GM21717 (cell line): ENCODE data around the gene NGEF.
"Not testable (repeated sequence)": the region's sequence is repeated elsewhere in the genome, so short reads cannot be mapped to it uniquely, and the experiment has no call there.

Experiments used
- ATAC-seq: cut with Tn5 transposase; IDR thresholded peaks from one replicate; pipeline ENCODE4 v1.9.1; 2021; ENCODE audit warnings: mild to moderate bottlenecking, moderate library complexity; ENCODE audit not compliant: unreplicated experiment

Gene NGEF

GRCh38 chr2:232930059-232930400, 83.0 kb downstream of the NGEF start:
- no peak for ATAC-seq

DNA sequence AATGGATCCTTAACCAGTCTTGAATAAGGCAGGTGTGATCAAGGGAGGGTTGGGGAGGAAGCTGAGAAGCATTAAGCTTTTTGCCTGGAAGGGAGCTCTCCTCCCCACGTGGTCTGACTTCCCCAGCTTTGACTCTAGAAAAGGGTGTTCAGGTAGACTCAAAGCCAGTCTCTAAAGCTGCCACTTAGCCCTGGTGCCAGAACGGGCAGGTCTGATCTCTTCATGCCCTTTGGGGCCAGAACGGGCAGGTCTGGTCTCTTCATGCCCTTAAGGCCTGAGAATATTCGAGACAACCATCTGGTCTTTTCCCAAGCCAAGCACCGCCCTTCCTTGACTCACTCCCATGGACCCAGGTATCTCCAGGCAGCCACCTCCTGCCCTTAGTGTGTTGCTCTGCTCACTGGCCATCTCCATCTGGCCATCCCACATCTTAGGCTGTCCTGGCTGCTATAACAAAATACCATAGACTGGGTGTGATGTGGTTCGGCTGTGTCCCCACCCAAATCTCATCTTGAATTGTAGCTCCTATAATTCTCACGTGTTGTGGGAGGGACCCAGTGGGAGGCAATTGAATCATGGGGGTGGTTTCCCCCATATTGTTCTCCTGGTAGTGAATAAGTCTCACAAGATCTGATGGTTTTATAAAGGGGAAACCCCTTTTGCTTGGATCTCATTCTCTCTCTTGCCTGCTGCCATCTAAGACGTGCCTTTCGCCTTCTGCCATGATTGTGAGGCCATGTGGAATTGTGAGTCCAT, 83.6 kb downstream of the NGEF start:
- ATAC-seq = no peak

GRCh38 chr2:232928551-232929302, 84.3 kb downstream of the NGEF start:
- ATAC-seq = no peak

DNA sequence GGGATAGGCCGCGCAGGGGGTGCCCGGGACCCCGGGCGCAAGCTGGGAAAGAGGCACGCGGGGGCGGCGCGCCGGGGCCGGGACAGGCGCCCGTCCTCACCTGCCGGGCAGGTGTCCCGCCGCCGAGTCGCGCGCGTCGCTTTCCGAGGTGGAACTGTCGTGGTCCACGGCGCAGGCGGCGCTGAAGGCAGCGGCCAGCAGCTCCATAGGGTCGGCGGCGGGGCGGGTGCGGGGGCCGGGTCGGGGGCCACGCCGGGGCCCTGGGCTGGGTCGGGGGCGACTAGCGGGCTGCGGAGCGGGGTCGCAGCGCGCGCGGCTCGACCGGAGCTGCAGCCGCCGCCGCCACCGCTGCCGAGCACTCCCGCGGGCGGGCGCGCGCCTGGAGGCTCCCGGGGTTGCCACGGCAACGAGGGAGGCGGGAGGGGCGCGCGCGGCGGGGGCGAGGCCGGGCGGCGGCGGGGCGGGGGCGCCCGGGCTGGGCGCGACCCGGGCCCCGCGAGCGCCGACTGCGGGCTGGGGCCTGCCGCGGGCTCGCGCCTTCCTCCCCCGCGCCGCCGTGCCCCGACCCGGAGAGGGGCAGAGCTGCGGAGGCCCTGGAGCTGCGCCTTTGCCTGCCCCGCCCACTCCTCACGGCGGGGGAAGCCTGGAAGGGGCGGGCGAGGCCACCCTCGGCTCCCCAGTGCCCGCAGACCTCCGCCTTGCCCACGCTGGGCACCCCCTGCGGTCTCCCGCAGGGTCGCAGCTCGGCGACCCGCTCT, 85.1 kb downstream of the NGEF start:
- ATAC-seq = no peak

DNA sequence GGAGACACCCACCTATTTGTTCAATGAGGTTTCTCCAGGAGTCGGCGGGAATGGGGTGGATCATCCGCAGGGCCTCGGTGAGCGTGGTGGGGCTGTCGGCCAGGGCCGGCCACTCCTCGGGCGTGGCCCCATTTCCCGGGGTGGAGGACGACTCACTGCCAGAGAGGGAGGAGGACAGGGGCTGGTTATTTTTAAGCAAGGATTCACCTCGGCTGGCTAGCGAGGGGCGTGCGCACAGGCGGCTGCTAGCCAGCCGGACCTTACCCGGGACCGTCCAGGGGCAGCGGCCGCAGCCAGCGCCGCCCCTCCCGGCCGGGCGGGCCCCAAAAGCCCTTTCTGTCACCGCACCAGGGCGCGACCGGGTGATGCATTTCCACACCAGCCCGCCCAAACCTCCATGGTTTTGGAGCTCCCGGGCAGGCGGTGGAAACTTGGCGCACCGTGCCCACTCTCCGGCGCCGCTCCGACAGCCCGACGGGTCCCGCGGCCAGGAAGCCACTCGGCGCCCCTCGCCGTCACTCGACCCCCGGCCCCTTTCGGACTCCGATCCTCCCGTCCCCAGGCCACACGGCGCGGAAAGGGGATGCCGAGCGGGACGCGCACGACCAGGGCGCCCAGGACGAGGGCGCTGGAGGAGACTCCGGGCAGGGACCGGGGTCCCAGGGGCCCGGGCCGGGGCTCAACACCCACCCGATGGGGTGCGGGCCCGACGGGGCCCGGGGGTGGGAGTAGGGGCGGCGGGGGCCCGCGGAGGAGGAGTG, 85.8 kb downstream of the NGEF start:
- no peak for ATAC-seq

GRCh38 chr2:232926431-232926939, 86.6 kb downstream of the NGEF start:
- no peak for ATAC-seq

- no peak for ATAC-seq
These were observed 87.3 kb downstream of the NGEF start for GRCh38 chr2:232925821-232926156.

- no peak for ATAC-seq
These were observed 87.8 kb downstream of the NGEF start for GRCh38 chr2:232925153-232925820.

GRCh38 chr2:232924433-232924832, 88.6 kb downstream of the NGEF start:
- ATAC-seq = no peak

DNA sequence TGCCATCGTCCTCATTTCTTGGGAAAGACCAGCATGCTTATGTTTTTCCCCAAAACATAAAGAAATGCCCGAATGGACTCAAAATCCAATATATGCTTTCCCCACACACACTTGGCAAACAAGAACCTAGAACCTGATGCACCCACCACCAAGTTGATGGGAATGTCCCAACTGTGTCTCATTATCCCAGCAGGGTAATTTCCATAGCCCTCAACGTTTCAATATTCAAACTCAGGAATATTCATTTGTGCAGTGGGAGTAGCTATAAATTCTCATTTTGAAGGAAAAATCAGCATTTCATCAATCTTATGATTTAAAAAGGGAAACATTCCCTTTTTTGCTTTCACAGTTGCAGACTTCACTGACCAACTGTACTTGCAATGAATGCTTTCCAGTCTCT, 92.3 kb downstream of the NGEF start:
- no peak for ATAC-seq

DNA sequence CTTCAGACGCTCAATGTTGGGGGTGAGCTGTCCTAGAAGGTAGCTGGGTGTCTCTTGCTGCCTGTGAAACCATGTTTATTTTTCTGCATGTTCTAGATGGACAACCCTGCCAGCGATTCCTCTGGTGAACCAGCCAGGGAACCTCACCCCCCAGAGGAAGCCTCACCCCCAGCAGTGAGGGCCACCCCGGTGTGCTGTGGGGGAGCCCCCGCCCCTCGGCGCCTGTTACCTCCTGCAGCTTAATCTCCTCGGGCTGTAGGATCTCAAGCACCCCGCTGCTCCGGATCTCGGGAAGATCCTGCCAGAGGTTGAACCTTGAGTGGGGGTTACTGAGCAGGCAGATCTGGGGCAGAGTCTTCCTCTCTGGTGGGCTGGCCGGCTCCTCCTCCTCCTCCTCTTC, 93.0 kb downstream of the NGEF start:
- no peak for ATAC-seq

GRCh38 chr2:232919141-232919540, 93.9 kb downstream of the NGEF start:
- ATAC-seq = no peak

DNA sequence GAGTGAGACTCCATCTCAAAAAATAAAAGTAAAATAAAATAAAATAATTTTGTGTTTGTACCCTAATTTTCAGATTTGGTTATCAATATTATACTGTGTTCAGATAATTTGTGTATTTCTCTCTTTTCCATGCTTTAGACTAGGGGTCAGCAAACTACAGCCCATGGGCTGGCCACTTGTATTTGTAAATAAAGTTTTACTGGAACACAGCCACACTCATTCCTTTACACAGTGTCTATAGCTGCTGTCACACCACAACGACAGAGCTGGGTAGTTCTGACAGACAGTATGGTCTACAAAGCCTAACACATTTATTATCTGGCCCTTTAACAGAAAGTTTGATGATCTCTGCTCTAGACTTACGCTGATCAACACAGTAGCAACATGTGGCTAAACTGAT, 99.2 kb downstream of the NGEF start:
- ATAC-seq = no peak

DNA sequence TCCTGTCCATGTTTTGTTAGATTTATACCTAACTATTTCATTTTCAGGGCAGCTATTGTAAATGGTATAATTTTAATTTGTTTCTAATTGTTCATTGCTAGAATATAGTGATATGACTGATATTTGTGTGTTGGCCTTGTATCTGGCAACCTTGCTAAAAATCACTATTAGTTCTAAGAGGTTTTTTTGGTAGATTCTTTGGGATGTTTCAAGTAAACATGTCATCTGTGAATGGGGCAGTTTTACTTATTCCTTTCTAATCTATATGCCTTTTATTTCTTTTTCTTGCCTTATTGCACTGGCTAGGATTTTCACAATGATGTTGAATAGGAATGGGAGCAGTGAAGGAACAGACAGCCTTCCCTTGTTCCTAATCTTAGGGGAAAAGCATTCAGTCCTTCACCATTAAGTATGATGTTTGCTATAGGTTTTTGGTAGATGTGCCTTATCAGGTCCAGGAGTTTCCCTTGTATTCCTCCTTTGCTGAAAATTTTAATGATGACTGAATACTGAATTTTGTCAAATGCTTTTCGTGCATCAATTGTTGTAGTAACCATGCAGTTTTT, 101.3 kb downstream of the NGEF start:
- ATAC-seq = no peak

DNA sequence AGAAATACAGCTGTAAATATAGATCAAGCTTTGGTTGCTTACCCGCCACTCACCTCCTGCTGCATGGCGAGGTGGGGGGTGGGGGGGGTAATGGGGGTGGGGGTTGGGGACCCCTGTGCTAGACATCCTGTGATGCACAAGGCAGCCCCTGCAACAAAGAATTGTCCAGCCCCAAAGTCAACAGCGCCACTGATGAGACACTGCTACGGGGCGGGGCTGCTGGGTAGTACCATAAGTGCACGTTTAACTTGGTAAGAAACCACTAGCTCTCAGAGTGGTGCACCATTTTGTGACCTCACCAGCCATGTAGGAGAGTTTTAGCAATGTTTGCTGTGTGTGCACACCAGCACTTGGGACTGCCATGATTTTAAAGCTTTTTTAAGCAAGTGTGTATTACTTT, 102.7 kb downstream of the NGEF start:
- ATAC-seq = no peak

DNA sequence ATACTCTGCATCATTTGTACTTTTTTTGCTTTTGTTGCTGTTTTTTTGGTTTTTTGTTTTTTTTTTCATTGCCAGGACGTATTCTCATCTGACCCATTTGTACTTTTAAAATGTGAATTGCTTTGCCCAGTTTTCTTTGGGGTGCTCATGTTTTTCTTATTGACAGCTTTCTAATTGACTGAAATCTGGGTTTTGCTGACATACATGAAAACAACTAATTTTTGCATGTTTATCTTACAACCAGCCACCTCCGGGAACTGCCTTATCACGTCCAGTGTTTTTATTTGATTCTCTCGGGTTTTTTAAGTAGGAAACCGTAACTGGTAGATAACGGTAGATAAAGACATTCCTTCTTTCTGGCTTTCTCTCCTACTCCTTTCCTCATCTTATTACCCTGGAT, 104.4 kb downstream of the NGEF start:
- ATAC-seq = no peak

GRCh38 chr2:232907718-232908085, 105.4 kb downstream of the NGEF start:
- not testable (repeated sequence) for ATAC-seq

GRCh38 chr2:232906867-232907717, 106.0 kb downstream of the NGEF start:
- not testable (repeated sequence) for ATAC-seq

DNA sequence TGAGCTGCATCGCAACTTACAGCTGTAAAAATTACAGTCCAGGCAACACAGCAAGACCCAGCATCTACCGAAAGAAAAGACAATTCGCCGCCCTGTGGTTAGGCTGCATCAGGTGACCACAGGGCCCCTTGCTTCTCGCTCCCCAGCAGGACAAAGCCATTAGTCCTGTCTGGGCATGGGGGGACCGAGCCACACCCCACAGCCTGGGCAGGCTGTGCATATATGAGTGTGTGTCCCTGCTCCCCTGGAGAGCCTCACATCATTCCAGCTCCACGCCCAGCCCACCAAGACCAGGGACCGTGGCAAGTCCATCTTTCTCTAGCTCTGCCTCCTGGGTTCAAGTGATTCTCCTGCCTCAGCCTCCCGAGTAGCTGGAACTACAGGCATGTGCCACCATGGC, 109.1 kb downstream of the NGEF start:
- ATAC-seq = no peak
